ENCODE measurements around the gene WSB1. TPM values are rescaled to one million over a fixed set of nuclear protein-coding genes. Genes with fewer than 3 reads are reported as not detected.

Gene WSB1
- total and polyA plus RNA-seq, 2 experiments from 2014 or later = 101 to 108 TPM

GRCh38 chr17:27322690-27323508 is 29.0 kb downstream of the WSB1 start:
- ATAC-seq (no peak), DNase-seq (ENCODE audit: low spot score) (no peak)
- Histone ChIP-seq H3K4me1 (ENCODE audit: insufficient read depth) (no peaks in the 10 kb centered on the region; the same call in 1 of the 2 replicates), H3K4me2 (no peak overlapping the region), H3F3A (replicated peaks; ENCODE audit: low read depth) (no peaks in the 10 kb centered on the region), H4K20me1 (replicated peaks; ENCODE audit: insufficient read depth) (no peaks in the 10 kb centered on the region), H3K36me3 (ENCODE audit: insufficient read depth) (no peaks in the 10 kb centered on the region), H3K79me2 (replicated peaks; ENCODE audit: insufficient read depth) (no peaks in the 10 kb centered on the region), H2AFZ (no peak overlapping the region), H3K9me2 (ENCODE audit: insufficient read depth) (peaks cover 6% of the 10 kb centered on the region; the same call in 1 of the 2 replicates), H3K4me3 (no peak overlapping the region), H3K27ac (ENCODE audit: low read depth) (no peak overlapping the region), H3K27me3 (ENCODE audit: insufficient read depth) (no peaks in the 10 kb centered on the region)
- no peaks in the 10 kb centered on the region for H3K9me3 Mint-ChIP-seq
- no peak overlapping the region for H3K4me3 Mint-ChIP-seq
- peaks cover 10% of the 10 kb centered on the region; the same call in 2 of the 3 replicates for H3K4me1 Mint-ChIP-seq
- H3K27me3 Mint-ChIP-seq (ENCODE audit: insufficient read depth, low read depth, poor library complexity) = peaks cover 4% of the 10 kb centered on the region
- no peak overlapping the region for H3K27ac Mint-ChIP-seq
- TF ChIP-seq STAT1 (IDR thresholded peaks at IDR 0.05; ENCODE audit: unreplicated experiment) (no peak), ZNF462 (CRISPR knock-in tag; IDR thresholded peaks at IDR 0.05) (no peak), REST (IDR thresholded peaks at IDR 0.05; ENCODE audit: unreplicated experiment) (no peak), ETS1 (IDR thresholded peaks at IDR 0.05) (no peak), JUNB (IDR thresholded peaks at IDR 0.05; ENCODE audit: unreplicated experiment) (no peak), CTCF (conservative IDR thresholded peaks at IDR 0.05; ENCODE audit: low read depth in 2 of 2) (no peak), NANOG (IDR thresholded peaks at IDR 0.05; ENCODE audit: borderline replicate concordance) (no peak), CREB1 (CRISPR knock-in tag; IDR thresholded peaks at IDR 0.05; ENCODE audit: low read depth) (no peak), EZH2 (IDR thresholded peaks at IDR 0.05; ENCODE audit: low read depth, unreplicated experiment) (no peak), EZH2phosphoT487 (IDR thresholded peaks at IDR 0.05; ENCODE audit: unreplicated experiment) (no peak), POLR2AphosphoS5 (IDR thresholded peaks at IDR 0.05; ENCODE audit: low read depth) (no peak), ZNF114 (CRISPR knock-in tag; IDR thresholded peaks at IDR 0.05) (no peak), ZNF331 (CRISPR knock-in tag; IDR thresholded peaks at IDR 0.05; ENCODE audit: low read depth) (no peak)
- H3K36me3 Mint-ChIP-seq (ENCODE audit: low read depth) = peaks cover 14% of the 10 kb centered on the region

Data from GM23338 (cell line).